HCT116 (cell line): ENCODE data around the gene LRRC72. TPM values are rescaled to one million over a fixed set of nuclear protein-coding genes. Genes with fewer than 3 reads are reported as not detected.
"Not testable (repeated sequence)": the region's sequence is repeated elsewhere in the genome, so short reads cannot be mapped to it uniquely, and the experiment has no call there.

Experiments
- ATAC-seq: fragments of 200-7000 bp; cut with Tn5 transposase; 2 replicates; pipeline ENCODE4 v1.9.1; 2020; ENCODE audit warnings: mild to moderate bottlenecking, moderate library complexity
- BruUV-seq: library from RNA; stranded (reverse); fragments of 400-500 nt; replicated peaks from 2 replicates; lab custom pipeline; 2021; lab: Mats Ljungman, UMichigan
- CTCF ChIA-PET: fragments of 300-600 bp; sonication (Branson Sonifier 250); formaldehyde crosslinking; loops from one replicate; lab custom pipeline; 2021; ENCODE audit warnings: antibody characterized with exemption; lab: Charles Lee
- POLR2A ChIA-PET: fragments of 300-600, 350-600 bp; sonication (Branson Sonifier 250); formaldehyde crosslinking; loops from one replicate; lab custom pipeline; 2021; ENCODE audit warnings: antibody characterized with exemption; lab: Charles Lee
- RAD21 ChIA-PET, 2 experiments: fragments of 300-600 bp; sonication (Branson Sonifier 250); formaldehyde crosslinking; loops; one replicate each; lab custom pipeline; 2023; ENCODE audit warnings: low total read pairs in 2 of 2; ENCODE audit not compliant: uncharacterized antibody in 2 of 2, unreplicated experiment in 2 of 2, low non-redundant PET in 1 of 2; lab: Charles Lee
- DNase-seq: peaks from one replicate; pipeline ENCODE4 v3.0.0-alpha.2; 2010; ENCODE audit warnings: low read depth, low spot score
- H2AFZ ChIP-seq: fragments of 200-600 bp; shearing (Covaris generic), sonication (generic); 2 replicates; pipeline ENCODE4 v1.6.1; 2017; ENCODE audit warnings: low read depth, mixed run types, mixed read lengths, antibody characterized with exemption, low read length; ENCODE audit not compliant: poor library complexity, severe bottlenecking
- H3K27ac ChIP-seq: 2 replicates; pipeline ENCODE4 v1.5.1; 2012; ENCODE audit warnings: low read depth, low read length
- H3K27me3 ChIP-seq: fragments of 200-600 bp; sonication (generic); 2 replicates; pipeline ENCODE4 v1.6.1; 2016; ENCODE audit warnings: mixed run types, low read length, mixed read lengths; ENCODE audit not compliant: insufficient read depth
- H3K36me3 ChIP-seq, 2 experiments: fragments of 200-500 bp in 1 of 2; fragments of 200-600 bp in 1 of 2; sonication (Bioruptor generic) in 1 of 2; sonication (generic) in 1 of 2; 2 replicates each; pipeline versions ENCODE4 v1.5.1 to v1.6.1; 2014 to 2016; ENCODE audit warnings: low read length in 2 of 2, inconsistent platforms in 1 of 2, mixed read lengths in 1 of 2, mixed run types in 1 of 2; ENCODE audit not compliant: insufficient read depth in 2 of 2, control insufficient read depth in 1 of 2
- H3K4me1 ChIP-seq, 2 experiments: fragments of 200-600 bp in 1 of 2; sonication (generic) in 1 of 2; 2 replicates each; pipeline versions ENCODE4 v1.5.1 to v1.6.1; 2012 to 2017; ENCODE audit warnings: low read length in 2 of 2, inconsistent platforms in 1 of 2, mild to moderate bottlenecking in 1 of 2, mixed read lengths in 1 of 2, mixed run types in 1 of 2, moderate library complexity in 1 of 2; ENCODE audit not compliant: insufficient read depth in 2 of 2, control insufficient read depth in 1 of 2
- H3K4me2 ChIP-seq: fragments of 200-600 bp; sonication (generic); 2 replicates; pipeline ENCODE4 v1.6.1; 2017; ENCODE audit warnings: mixed run types, low read length, mixed read lengths
- H3K4me3 ChIP-seq, 2 experiments: fragments of 200-600 bp in 1 of 2; sonication (generic) in 1 of 2; replicated peaks in 1 of 2; 2 replicates each; pipeline ENCODE4 v1.5.1; 2011 to 2016; ENCODE audit warnings: low read length in 2 of 2, control low read depth in 1 of 2, low read depth in 1 of 2, mild to moderate bottlenecking in 1 of 2, mixed read lengths in 1 of 2, mixed run types in 1 of 2
- H3K79me2 ChIP-seq: fragments of 200-600 bp; sonication (generic); 2 replicates; pipeline ENCODE4 v1.6.1; 2017; ENCODE audit warnings: mild to moderate bottlenecking, mixed run types, low read length, moderate library complexity, mixed read lengths; ENCODE audit not compliant: insufficient read depth
- H3K9ac ChIP-seq: fragments of 200-600 bp; sonication (generic); 2 replicates; pipeline ENCODE4 v1.6.1; 2016; ENCODE audit warnings: low read length, mixed read lengths
- H3K9me2 ChIP-seq: fragments of 200-600 bp; sonication (generic), shearing (Covaris generic); 2 replicates; pipeline ENCODE4 v1.6.1; 2017; ENCODE audit warnings: mixed run types, mild to moderate bottlenecking, moderate library complexity; ENCODE audit not compliant: insufficient read depth
- H3K9me3 ChIP-seq, 2 experiments: fragments of 200-500 bp in 1 of 2; fragments of 200-600 bp in 1 of 2; sonication (Bioruptor generic) in 1 of 2; sonication (generic) in 1 of 2; 2 replicates each; pipeline ENCODE4 v1.6.1; 2014 to 2017; ENCODE audit warnings: low read length in 2 of 2, mixed read lengths in 2 of 2, inconsistent platforms in 1 of 2, low read depth in 1 of 2, mild to moderate bottlenecking in 1 of 2, mixed run types in 1 of 2, moderate library complexity in 1 of 2; ENCODE audit not compliant: control insufficient read depth in 1 of 2, insufficient read depth in 1 of 2
- H4K20me1 ChIP-seq: fragments of 200-600 bp; sonication (generic), shearing (Covaris generic); 2 replicates; pipeline ENCODE4 v1.6.1; 2017; ENCODE audit warnings: mixed run types, mild to moderate bottlenecking, moderate library complexity; ENCODE audit not compliant: insufficient read depth
- ATF3 ChIP-seq: IDR thresholded peaks from 2 replicates; pipeline ENCODE4 v1.6.1; 2012
- EZH2phosphoT487 ChIP-seq: fragments of 200-600 bp; IDR thresholded peaks from 2 replicates; pipeline ENCODE4 v1.6.1; 2018; ENCODE audit warnings: antibody characterized with exemption, borderline replicate concordance
- SIN3A ChIP-seq: IDR thresholded peaks from 2 replicates; pipeline ENCODE4 v1.6.1; 2012; ENCODE audit warnings: low read depth
- SP1 ChIP-seq: IDR thresholded peaks from 2 replicates; pipeline ENCODE4 v1.6.1; 2012; ENCODE audit warnings: low read depth
- SRF ChIP-seq: IDR thresholded peaks from 2 replicates; pipeline ENCODE4 v1.6.1; 2012; ENCODE audit warnings: low read depth
- YY1 ChIP-seq: IDR thresholded peaks from 2 replicates; pipeline ENCODE4 v1.6.1; 2011; ENCODE audit warnings: low read length, low read depth, moderate library complexity, mild to moderate bottlenecking; ENCODE audit not compliant: insufficient replicate concordance; ENCODE audit errors: extremely low read depth
- intact Hi-C: fragments of 100-400 bp; cut with micrococcal nuclease; formaldehyde crosslinking; loops from 2 replicates; pipeline ENCODE4 v1.10.0; 2022
- total RNA-seq: library from RNA; stranded (reverse); gene quantifications from one replicate; pipeline ENCODE4 v1.2.1, GENCODE V29; 2021; ENCODE audit not compliant: unreplicated experiment
- TF ChIP-seq, protein P1 (sequence below): IDR thresholded peaks from 2 replicates; pipeline ENCODE4 v1.6.1; 2012; ENCODE audit warnings: low read depth

LRRC72 gene
- total RNA-seq, 1 experiment from 2014 or later: not detected

DNA sequence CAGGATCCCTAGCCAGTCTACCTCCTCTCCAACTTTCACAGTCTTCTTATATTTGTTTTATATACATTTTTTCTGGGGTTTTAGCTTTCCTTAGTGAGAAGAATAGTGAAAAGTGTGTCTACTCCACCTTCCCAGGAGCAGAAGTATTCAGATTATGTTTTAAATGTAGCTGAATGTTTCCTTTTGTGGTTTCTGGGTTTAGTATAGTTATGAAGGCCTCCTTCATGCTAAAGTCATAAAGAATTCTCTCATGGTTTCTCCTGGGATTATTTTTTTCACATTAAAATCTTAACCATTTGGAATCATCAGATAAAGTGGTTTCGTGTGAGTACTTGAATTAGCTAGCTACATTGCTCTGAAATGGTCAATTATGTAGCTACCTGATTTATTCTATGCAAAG, 68.1 kb downstream of the LRRC72 start:
- no peak for DNase-seq
- no peaks in the 10 kb centered on the region for H4K20me1 ChIP-seq
- CTCF ChIA-PET: interaction anchor here (0.9 kb wide), 1 partner anchor 30 kb away, joined by 3 read pairs; no protein-coding TSS in a partner anchor
- TF ChIP-seq EZH2phosphoT487 (no peak), SP1 (no peak)
- BruUV-seq: no TSS peak
- peaks cover 0 to 2% of the 10 kb centered on the region in 2 experiments; a peak in 1 of 4 replicates for H3K36me3 ChIP-seq
- no peak overlapping the region for H3K27ac ChIP-seq
- POLR2A ChIA-PET: no interaction called here
- no peak overlapping the region for H3K9ac ChIP-seq
- H3K4me1 ChIP-seq: no peaks in the 10 kb centered on the region
- H3K9me3 ChIP-seq: no peaks in the 10 kb centered on the region
- intact Hi-C loops: no loop called here
- H3K4me2 ChIP-seq: no peak overlapping the region
- no peak for ATAC-seq
- no peaks in the 10 kb centered on the region for H3K27me3 ChIP-seq
- H3K79me2 ChIP-seq: no peaks in the 10 kb centered on the region
- H2AFZ ChIP-seq: no peak overlapping the region
- RAD21 ChIA-PET: no interaction called here
- H3K4me3 ChIP-seq: no peak overlapping the region
- no peaks in the 10 kb centered on the region for H3K9me2 ChIP-seq

DNA sequence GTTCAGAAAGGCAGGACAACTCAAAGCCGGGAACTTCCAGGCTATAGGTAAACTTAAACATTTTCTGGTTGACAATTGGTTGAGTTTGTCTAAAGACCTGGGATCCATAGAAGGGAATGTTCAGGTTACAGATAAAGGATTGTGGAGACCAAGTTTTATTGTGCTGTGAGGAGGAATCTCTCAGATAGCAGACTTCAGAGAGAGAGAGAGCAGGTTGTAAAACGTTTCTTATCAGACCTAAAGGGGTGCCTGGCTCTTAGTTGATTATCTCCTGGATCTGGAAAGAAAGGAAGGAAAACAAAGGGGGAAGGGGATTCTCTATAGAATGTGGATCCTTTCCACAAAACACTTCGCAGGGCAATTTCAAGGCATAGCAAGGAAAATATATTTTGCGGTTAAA, 69.0 kb downstream of the LRRC72 start:
- CTCF ChIA-PET, intact Hi-C loops, H3K27ac ChIP-seq, H3K9ac ChIP-seq, H3K4me2 ChIP-seq, POLR2A ChIA-PET, H2AFZ ChIP-seq, DNase-seq, H3K79me2 ChIP-seq, RAD21 ChIA-PET, H3K9me3 ChIP-seq, H4K20me1 ChIP-seq, ATAC-seq, H3K9me2 ChIP-seq, H3K4me1 ChIP-seq, H3K27me3 ChIP-seq, H3K4me3 ChIP-seq, H3K36me3 ChIP-seq, BruUV-seq: not testable (repeated sequence)

- no peak overlapping the region for H3K4me3 ChIP-seq
- no peaks in the 10 kb centered on the region for H3K79me2 ChIP-seq
- H3K27ac ChIP-seq: no peak overlapping the region
- intact Hi-C loops: no loop called here
- no peak overlapping the region for H3K9ac ChIP-seq
- H2AFZ ChIP-seq: no peak overlapping the region
- no TSS peak for BruUV-seq
- no peaks in the 10 kb centered on the region for H4K20me1 ChIP-seq
- ChIA-PET CTCF (no interaction called here), RAD21 (no interaction called here), POLR2A (no interaction called here)
- H3K9me3 ChIP-seq: no peaks in the 10 kb centered on the region
- ATAC-seq (no peak), DNase-seq (no peak)
- H3K9me2 ChIP-seq: no peaks in the 10 kb centered on the region
- no peak overlapping the region for H3K4me2 ChIP-seq
- TF ChIP-seq ATF3: no peak
- TF ChIP-seq SIN3A: no peak
- no peak for TF ChIP-seq SRF
- TF ChIP-seq, protein P1, sequence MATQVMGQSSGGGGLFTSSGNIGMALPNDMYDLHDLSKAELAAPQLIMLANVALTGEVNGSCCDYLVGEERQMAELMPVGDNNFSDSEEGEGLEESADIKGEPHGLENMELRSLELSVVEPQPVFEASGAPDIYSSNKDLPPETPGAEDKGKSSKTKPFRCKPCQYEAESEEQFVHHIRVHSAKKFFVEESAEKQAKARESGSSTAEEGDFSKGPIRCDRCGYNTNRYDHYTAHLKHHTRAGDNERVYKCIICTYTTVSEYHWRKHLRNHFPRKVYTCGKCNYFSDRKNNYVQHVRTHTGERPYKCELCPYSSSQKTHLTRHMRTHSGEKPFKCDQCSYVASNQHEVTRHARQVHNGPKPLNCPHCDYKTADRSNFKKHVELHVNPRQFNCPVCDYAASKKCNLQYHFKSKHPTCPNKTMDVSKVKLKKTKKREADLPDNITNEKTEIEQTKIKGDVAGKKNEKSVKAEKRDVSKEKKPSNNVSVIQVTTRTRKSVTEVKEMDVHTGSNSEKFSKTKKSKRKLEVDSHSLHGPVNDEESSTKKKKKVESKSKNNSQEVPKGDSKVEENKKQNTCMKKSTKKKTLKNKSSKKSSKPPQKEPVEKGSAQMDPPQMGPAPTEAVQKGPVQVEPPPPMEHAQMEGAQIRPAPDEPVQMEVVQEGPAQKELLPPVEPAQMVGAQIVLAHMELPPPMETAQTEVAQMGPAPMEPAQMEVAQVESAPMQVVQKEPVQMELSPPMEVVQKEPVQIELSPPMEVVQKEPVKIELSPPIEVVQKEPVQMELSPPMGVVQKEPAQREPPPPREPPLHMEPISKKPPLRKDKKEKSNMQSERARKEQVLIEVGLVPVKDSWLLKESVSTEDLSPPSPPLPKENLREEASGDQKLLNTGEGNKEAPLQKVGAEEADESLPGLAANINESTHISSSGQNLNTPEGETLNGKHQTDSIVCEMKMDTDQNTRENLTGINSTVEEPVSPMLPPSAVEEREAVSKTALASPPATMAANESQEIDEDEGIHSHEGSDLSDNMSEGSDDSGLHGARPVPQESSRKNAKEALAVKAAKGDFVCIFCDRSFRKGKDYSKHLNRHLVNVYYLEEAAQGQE: no peak
- no peak for TF ChIP-seq YY1
- peaks cover 6 to 8% of the 10 kb centered on the region in 2 experiments; a peak in 3 of 4 replicates for H3K36me3 ChIP-seq
- no peaks in the 10 kb centered on the region for H3K27me3 ChIP-seq
- H3K4me1 ChIP-seq: no peaks in the 10 kb centered on the region
Measured at GRCh38 chr7:16598015-16598414, 71.4 kb downstream of the LRRC72 start.
